OCI-LY3 (cell line): ENCODE measurements around the gene MMD.

Experiments
- EZH2phosphoT487 ChIP-seq: fragments of 200-600 bp; shearing (Covaris generic); IDR thresholded peaks from 2 replicates; pipeline ENCODE4 v1.6.1; 2018; ENCODE audit warnings: antibody characterized with exemption, mixed run types, low read depth
- TF ChIP-seq, protein P1 (sequence below): fragments of 200-600, 300-600 bp; sonication (generic); IDR thresholded peaks from 2 replicates; pipeline ENCODE4 v1.5.1; 2014; ENCODE audit warnings: antibody characterized with exemption, low read length, low read depth

GRCh38 chr17:55417411-55418268 is 4.0 kb downstream of the MMD start:
- TF ChIP-seq, protein P1, sequence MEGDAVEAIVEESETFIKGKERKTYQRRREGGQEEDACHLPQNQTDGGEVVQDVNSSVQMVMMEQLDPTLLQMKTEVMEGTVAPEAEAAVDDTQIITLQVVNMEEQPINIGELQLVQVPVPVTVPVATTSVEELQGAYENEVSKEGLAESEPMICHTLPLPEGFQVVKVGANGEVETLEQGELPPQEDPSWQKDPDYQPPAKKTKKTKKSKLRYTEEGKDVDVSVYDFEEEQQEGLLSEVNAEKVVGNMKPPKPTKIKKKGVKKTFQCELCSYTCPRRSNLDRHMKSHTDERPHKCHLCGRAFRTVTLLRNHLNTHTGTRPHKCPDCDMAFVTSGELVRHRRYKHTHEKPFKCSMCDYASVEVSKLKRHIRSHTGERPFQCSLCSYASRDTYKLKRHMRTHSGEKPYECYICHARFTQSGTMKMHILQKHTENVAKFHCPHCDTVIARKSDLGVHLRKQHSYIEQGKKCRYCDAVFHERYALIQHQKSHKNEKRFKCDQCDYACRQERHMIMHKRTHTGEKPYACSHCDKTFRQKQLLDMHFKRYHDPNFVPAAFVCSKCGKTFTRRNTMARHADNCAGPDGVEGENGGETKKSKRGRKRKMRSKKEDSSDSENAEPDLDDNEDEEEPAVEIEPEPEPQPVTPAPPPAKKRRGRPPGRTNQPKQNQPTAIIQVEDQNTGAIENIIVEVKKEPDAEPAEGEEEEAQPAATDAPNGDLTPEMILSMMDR, result no peak
- no peak for TF ChIP-seq EZH2phosphoT487
